Prostate gland (tissue), 2 donors: ENCODE results near the gene ZNF740.

ENCODE experiments used
- CTCF ChIP-seq, 4 experiments: fragments of 200-600 bp in 2 of 4; fragments of 450-650 bp in 2 of 4; sonication (generic) in 2 of 4; IDR thresholded peaks; 1 replicate in 3 of 4; 2 replicates in 1 of 4; pipeline ENCODE4 v1.5.1; 2016 to 2019; ENCODE audit warnings: antibody characterized with exemption in 4 of 4, mild to moderate bottlenecking in 2 of 4, moderate library complexity in 2 of 4
- POLR2A ChIP-seq: fragments of 450-650 bp; IDR thresholded peaks from one replicate; pipeline ENCODE4 v1.6.1; 2016; ENCODE audit warnings: antibody characterized with exemption, mild to moderate bottlenecking
- POLR2AphosphoS5 ChIP-seq: sonication (generic); formaldehyde crosslinking; IDR thresholded peaks from one replicate; pipeline ENCODE4 v1.6.1; 2017; ENCODE audit warnings: antibody characterized with exemption

- no peak for TF ChIP-seq POLR2A
- no peak for TF ChIP-seq CTCF (IDR thresholded peaks at IDR 0.05)
- no peak for TF ChIP-seq POLR2AphosphoS5
Observed at GRCh38 chr12:53200107-53200457, 19.6 kb downstream of the ZNF740 start.
